ENCODE measurements around the gene MERTK. TPM values are rescaled to one million over a fixed set of nuclear protein-coding genes. Genes with fewer than 3 reads are reported as not detected.

MERTK gene
- total and polyA plus RNA-seq, 2 experiments from 2014 or later: under 0.01 TPM; not detected in 1

DNA sequence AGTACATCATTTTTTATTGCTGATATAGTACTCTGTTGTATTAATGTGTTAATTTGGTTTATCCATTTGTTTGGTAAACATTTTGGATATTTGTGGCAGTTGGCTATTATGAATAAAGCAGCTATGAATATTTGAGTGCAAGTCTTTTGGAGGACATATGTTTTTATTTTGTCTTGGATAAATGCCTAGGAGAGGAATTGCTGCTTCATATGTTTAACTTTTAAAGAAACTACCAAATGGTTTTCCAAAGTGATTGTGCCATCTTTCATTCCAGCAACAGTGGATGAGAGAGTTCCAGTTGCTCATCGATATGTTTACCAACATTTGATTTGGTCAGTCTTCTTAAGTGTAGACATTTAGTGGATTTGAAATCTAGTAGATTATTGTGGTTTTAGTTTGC lies 51.8 kb downstream of the MERTK start:
- Histone ChIP-seq H3K27ac (no peak overlapping the region), H3K9me2 (ENCODE audit: insufficient read depth) (no peaks in the 10 kb centered on the region), H3F3A (ENCODE audit: insufficient read depth) (peaks cover 14% of the 10 kb centered on the region; the same call in 1 of the 2 replicates), H3K9ac (no peak overlapping the region), H4K20me1 (ENCODE audit: insufficient read depth) (no peaks in the 10 kb centered on the region), H2AFZ (no peak overlapping the region), H3K79me2 (ENCODE audit: insufficient read depth) (no peaks in the 10 kb centered on the region), H3K4me3 (no peak overlapping the region), H3K9me3 (ENCODE audit: low read depth) (no peaks in the 10 kb centered on the region), H3K36me3 (ENCODE audit: low read depth) (no peaks in the 10 kb centered on the region), H3K4me1 (ENCODE audit: insufficient read depth) (peaks cover 6% of the 10 kb centered on the region; the same call in 1 of the 2 replicates), H3K4me2 (ENCODE audit: unreplicated experiment) (no peak overlapping the region), H3K27me3 (replicated peaks; ENCODE audit: insufficient read depth) (peaks cover 33% of the 10 kb centered on the region)
- in situ Hi-C loops (cut with MboI): no loop called here
- WGBS, 2 experiments (ENCODE audit: low coverage in 1 of 2, low lambda C conversion rate in 2 of 2, missing lambda C conversion rate in 2 of 2): 4 to 5% methylated on average over 1 of the region's 1 CpG
- TF ChIP-seq EZH2phosphoT487 (IDR thresholded peaks at IDR 0.05; ENCODE audit: insufficient read depth, low read depth): no peak
- no peak for TF ChIP-seq EZH2 (IDR thresholded peaks at IDR 0.05; ENCODE audit: insufficient read depth, poor library complexity, severe bottlenecking)
- DNase-seq: no peak

DNA sequence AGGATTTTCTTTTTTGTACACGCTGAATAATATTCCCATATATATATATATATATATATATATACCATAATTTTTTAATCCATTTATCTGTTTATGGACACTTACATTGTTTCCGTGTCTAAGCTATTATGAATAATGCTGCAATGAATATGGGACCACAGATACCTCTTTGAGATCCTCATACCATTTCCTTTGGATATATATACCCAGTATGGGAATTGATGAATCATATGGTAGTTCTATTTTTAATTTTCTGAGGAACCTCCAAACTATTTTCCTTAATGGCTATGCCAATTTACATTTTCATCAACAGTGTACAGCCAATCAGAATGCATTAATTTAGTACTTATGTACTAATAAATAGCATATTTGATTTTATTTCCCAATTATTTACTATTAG lies 53.1 kb downstream of the MERTK start:
- 86 to 90% methylated on average over 2 of the region's 2 CpGs for WGBS, 2 experiments (ENCODE audit: low coverage in 1 of 2, low lambda C conversion rate in 2 of 2, missing lambda C conversion rate in 2 of 2)

DNA sequence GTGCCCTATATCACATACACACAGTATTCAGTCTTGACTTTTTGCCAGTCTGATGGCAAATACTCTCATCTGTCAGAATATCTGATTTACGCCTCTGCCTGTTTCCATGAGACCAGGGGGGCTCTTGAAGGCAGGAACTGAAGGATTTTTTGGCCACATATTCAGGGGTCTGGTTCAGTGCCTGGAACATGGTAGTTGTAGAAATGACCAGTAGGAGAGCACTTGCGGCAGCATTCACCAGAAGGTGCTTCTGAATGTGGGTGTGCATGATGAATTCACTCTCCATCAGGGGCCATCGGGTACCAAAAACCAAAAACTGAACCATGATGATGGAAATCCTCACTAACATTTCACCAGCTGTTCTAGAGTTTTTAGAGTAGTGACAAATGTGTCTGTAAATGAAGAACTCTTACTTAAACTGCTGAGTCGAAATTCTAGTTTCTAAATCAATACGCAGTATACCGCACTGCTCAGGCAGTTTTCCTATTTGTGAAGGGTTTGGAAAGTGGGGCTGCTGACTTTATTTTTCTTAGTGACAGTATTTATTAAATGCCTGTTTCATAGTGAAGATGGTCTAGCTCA lies 54.6 kb downstream of the MERTK start:
- Histone ChIP-seq H2AFZ (no peak overlapping the region), H4K20me1 (ENCODE audit: insufficient read depth) (no peaks in the 10 kb centered on the region), H3K4me2 (ENCODE audit: unreplicated experiment) (no peak overlapping the region), H3K27me3 (replicated peaks; ENCODE audit: insufficient read depth) (peaks cover 61% of the 10 kb centered on the region), H3K9me3 (ENCODE audit: low read depth) (no peaks in the 10 kb centered on the region), H3K79me2 (ENCODE audit: insufficient read depth) (no peaks in the 10 kb centered on the region), H3K9ac (no peak overlapping the region), H3F3A (ENCODE audit: insufficient read depth) (no peaks in the 10 kb centered on the region), H3K36me3 (ENCODE audit: low read depth) (no peaks in the 10 kb centered on the region), H3K9me2 (ENCODE audit: insufficient read depth) (no peaks in the 10 kb centered on the region), H3K4me1 (ENCODE audit: insufficient read depth) (no peaks in the 10 kb centered on the region), H3K4me3 (no peak overlapping the region), H3K27ac (no peak overlapping the region)
- 87 to 91% methylated on average over 6 of the region's 6 CpGs for WGBS, 2 experiments (ENCODE audit: low coverage in 1 of 2, low lambda C conversion rate in 2 of 2, missing lambda C conversion rate in 2 of 2)
- in situ Hi-C loops (cut with MboI): no loop called here
- TF ChIP-seq EZH2 (IDR thresholded peaks at IDR 0.05; ENCODE audit: insufficient read depth, poor library complexity, severe bottlenecking): no peak
- TF ChIP-seq EZH2phosphoT487 (IDR thresholded peaks at IDR 0.05; ENCODE audit: insufficient read depth, low read depth): no peak
- no peak for DNase-seq

More for the DNA sequence above, 53.1 kb downstream of the MERTK start:
- H3K79me2 ChIP-seq (ENCODE audit: insufficient read depth): no peaks in the 10 kb centered on the region
- H2AFZ ChIP-seq: no peak overlapping the region
- H3K9me2 ChIP-seq (ENCODE audit: insufficient read depth): no peaks in the 10 kb centered on the region
- H3K9me3 ChIP-seq (ENCODE audit: low read depth): no peaks in the 10 kb centered on the region
- H3K4me2 ChIP-seq (ENCODE audit: unreplicated experiment): no peak overlapping the region
- TF ChIP-seq EZH2 (IDR thresholded peaks at IDR 0.05; ENCODE audit: insufficient read depth, poor library complexity, severe bottlenecking): no peak
- no peak for TF ChIP-seq EZH2phosphoT487 (IDR thresholded peaks at IDR 0.05; ENCODE audit: insufficient read depth, low read depth)
- peaks cover 8% of the 10 kb centered on the region; the same call in 1 of the 2 replicates for H3F3A ChIP-seq (ENCODE audit: insufficient read depth)
- H3K4me1 ChIP-seq (ENCODE audit: insufficient read depth): 0 out of 2 replicates have a peak, but pooled peaks cover 3% of the 10 kb centered on the region
- H3K4me3 ChIP-seq: no peak overlapping the region
- no peaks in the 10 kb centered on the region for H3K36me3 ChIP-seq (ENCODE audit: low read depth)
- no peak overlapping the region for H3K9ac ChIP-seq
- no peak overlapping the region for H3K27ac ChIP-seq
- peaks cover 46% of the 10 kb centered on the region for H3K27me3 ChIP-seq (replicated peaks; ENCODE audit: insufficient read depth)
- DNase-seq: no peak
- in situ Hi-C loops (cut with MboI): no loop called here
- H4K20me1 ChIP-seq (ENCODE audit: insufficient read depth): no peaks in the 10 kb centered on the region

DNA sequence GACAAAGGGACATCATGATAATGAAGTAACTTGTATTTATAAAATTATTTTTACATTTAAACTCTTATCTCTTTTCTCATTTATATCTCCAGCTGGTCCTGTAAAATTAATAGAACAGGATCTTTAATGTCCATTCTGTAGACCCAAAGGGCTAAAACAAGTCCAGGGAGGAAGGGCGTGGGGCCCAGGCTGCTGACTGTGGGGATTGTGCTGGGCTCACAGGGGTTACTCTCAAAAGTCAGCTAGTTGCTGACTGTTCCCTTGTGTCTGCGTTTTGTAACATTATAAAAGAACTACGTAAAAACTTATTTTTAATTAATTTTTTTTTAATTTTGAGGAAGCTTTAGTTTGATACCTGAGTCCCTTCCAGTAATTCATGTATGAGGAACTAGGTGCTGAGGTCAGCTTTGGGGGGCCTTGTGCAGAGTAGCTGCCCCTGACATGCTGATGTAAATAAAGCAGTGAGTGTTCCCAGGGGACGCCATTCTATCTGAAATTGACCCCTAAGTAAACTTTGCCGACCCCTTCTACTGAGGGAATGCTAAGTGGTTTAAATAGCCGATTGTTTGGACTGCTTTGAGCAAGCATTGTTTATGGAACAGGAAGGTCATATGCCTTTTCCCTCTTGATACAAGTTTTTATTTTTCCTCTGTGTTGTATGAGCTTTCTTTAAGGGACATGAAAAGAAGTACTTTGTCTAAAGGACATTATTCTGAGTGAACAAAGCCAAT lies 56.4 kb downstream of the MERTK start:
- Histone ChIP-seq H3K79me2 (ENCODE audit: insufficient read depth) (no peaks in the 10 kb centered on the region), H3K27ac (no peak overlapping the region), H3K27me3 (replicated peaks; ENCODE audit: insufficient read depth) (peaks cover 66% of the 10 kb centered on the region), H3F3A (ENCODE audit: insufficient read depth) (no peaks in the 10 kb centered on the region), H3K4me3 (no peak overlapping the region), H4K20me1 (ENCODE audit: insufficient read depth) (no peaks in the 10 kb centered on the region), H3K36me3 (ENCODE audit: low read depth) (no peaks in the 10 kb centered on the region), H3K4me1 (ENCODE audit: insufficient read depth) (no peaks in the 10 kb centered on the region), H3K4me2 (ENCODE audit: unreplicated experiment) (no peak overlapping the region), H3K9me2 (ENCODE audit: insufficient read depth) (no peaks in the 10 kb centered on the region), H3K9ac (no peak overlapping the region), H3K9me3 (ENCODE audit: low read depth) (no peaks in the 10 kb centered on the region), H2AFZ (no peak overlapping the region)
- TF ChIP-seq EZH2phosphoT487 (IDR thresholded peaks at IDR 0.05; ENCODE audit: insufficient read depth, low read depth) (no peak), EZH2 (IDR thresholded peaks at IDR 0.05; ENCODE audit: insufficient read depth, poor library complexity, severe bottlenecking) (no peak)
- no peak for DNase-seq
- WGBS, 2 experiments (ENCODE audit: low coverage in 1 of 2, low lambda C conversion rate in 2 of 2, missing lambda C conversion rate in 2 of 2): 56 to 59% methylated on average over 6 of the region's 6 CpGs
- in situ Hi-C loops (cut with MboI): no loop called here

Measured in GM23248 (cell line).